HG02759 (cell line): ENCODE data around the gene MBD3L5.
"Not testable (repeated sequence)": the region's sequence is repeated elsewhere in the genome, so short reads cannot be mapped to it uniquely, and the experiment has no call there.

Experiments used
- ATAC-seq: cut with Tn5 transposase; IDR thresholded peaks from one replicate; pipeline ENCODE4 v1.9.1; 2021; ENCODE audit warnings: mild to moderate bottlenecking, moderate library complexity; ENCODE audit not compliant: unreplicated experiment

MBD3L5 gene

DNA sequence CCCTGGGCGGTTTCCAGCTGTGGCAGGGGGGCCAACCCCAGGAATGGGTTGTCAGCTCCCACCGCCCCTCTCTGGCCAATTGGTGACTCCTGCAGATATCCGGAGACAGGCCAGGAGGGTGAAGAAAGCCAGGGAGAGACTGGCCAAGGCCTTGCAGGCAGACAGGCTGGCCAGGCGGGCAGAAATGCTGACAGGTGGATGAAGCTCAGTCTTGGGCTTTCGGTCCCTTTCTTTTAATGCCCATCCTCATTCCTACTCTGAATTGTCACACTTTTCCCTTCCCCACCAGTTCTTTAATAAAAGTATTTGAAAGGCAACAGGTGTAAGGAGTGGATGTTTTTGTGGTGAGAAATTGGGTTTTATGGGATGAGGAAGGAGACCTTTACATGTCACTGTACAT is 21.0 kb downstream of the MBD3L5 start:
- ATAC-seq, result not testable (repeated sequence)

DNA sequence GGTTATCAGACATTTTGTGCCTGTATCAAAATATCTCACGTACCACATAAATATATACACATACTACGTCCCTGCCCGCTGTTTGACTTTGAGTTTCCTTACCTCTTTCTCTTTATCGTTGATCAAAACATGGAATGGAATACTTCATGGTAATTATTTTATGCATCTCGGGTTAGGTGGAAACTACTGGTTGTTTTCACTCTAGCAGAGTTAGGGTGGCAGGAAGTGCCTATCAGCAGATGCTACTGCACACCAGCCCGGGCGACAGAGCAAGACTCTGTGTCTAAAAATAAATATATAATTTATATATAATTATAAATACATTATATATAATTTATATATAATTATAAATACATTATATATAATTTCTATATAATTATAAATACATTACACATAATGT is 22.5 kb downstream of the MBD3L5 start:
- ATAC-seq, result not testable (repeated sequence)

DNA sequence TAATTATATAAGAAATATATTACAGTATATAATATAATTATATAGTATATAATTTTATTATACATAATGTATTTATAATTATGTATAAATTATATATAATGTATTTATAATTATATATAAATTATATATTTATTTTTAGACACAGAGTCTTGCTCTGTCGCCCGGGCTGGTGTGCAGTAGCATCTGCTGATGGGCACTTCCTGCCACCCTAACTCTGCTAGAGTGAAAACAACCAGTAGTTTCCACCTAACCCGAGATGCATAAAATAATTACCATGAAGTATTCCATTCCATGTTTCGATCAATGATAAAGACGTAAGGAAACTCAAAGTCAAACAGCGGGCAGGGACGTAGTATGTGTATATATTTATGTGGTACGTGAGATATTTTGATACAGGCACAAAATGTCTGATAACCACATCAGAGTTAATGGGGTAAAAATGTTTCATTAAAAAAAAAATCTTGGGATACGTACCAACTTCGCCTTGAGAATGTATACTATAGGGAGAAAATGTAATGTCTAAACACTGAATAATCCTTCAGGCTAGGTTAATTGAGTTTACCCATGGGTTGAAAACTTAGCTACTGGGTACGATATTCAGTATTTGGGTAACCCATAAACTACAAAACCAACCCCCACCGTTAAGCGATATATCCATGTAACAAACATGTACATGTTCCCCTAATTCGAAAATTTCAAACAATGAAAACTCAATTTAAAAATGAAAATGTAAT is 24.4 kb downstream of the MBD3L5 start:
- not testable (repeated sequence) for ATAC-seq

DNA sequence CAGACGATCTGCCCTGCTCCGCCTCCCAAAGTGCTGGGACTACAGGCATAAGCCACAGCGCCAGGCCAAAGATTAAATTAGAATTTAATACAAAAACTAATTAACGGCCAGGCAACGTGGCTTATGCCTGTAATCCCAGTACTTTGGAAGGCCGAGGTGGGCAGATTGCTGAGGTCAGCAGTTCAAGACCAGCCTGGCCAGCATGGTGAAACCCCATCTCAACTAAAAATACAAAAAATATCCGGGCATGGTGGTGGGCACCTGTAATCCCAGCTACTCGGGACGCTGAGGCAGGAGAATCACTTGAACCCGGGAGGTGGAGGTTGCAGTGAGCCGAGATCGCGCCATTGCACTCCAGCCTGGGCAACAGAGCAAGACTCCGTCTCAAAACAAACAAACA is 25.3 kb downstream of the MBD3L5 start:
- ATAC-seq, result not testable (repeated sequence)

DNA sequence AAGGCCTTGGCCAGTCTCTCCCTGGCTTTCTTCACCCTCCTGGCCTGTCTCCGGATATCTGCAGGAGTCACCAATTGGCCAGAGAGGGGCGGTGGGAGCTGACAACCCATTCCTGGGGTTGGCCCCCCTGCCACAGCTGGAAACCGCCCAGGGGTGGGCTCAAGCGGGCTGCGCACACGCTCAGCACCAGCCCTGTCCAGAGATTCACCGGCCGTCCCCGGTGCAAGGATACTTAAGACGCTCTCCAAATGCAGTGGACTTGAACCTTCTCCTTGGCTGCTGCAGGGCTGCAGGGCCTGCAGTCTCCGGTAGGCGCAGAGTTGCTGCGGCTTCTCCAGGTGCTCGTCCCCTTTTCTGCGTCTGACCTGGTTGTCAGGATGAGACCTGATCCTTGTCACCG is 26.0 kb downstream of the MBD3L5 start:
- not testable (repeated sequence) for ATAC-seq

DNA sequence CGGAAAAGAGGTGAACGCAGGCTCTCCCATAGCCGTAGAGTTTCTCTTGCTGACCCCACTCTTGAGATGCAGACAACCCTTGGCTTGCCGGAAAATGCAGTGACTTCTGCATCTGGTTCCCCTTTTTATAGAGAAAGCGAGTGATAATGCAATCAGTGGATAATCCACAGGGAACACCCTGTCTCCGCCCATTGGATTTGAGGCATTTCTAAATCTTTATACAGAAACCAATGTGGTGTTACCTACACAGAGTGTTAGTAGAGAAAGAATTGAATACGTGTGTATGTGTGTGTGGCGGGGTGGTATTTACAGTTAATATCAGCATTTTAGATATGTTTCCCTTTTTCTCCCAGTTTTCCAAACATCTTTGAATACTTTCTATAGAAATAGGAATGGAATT is 28.2 kb downstream of the MBD3L5 start, which contains the start of gene MBD3L3:
MBD3L3 (minus strand) TSS at position 101 of the 400 bp plus-strand sequence; CDS start at position 30, 71 bp downstream.
- ATAC-seq, result not testable (repeated sequence)

DNA sequence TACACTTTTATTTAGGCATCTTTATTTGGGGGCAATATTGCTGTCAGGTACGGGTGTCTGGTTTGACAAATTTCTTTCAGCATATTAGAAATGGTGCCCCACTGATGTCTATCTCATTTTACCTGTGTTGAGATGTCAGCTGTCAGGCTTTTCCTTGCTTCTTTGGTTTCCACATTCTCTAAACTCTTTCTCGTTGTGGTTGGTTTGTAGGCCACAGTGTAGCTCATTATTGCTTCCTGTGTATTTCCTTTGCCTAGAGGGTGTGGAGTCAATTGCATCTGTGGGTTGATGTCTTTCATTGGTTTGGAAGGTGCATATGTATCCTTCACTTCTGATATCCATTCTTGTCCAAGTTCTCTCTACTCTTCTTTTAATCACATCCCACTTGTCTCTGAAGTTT is 29.6 kb downstream of the MBD3L5 start:
- ATAC-seq, result not testable (repeated sequence)

DNA sequence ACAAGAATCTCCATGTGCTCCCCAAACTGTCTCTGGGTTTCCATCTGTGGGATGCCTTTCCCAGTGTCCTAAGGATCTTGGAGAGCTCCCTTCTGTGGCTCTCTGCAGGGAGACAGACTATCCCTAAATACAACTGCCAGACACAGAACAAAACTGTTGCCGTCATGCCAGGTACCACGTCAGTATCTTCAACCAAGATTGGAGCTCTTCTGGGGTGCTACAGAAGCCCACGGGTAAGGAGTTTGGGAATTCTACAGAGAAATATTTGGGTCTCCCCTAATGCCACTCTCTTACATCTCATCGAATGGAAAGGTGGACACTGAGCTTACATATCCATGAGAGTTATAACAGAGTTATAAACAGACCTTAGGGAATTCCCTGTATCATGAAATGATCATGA is 33.0 kb downstream of the MBD3L5 start:
- ATAC-seq, result no peak

DNA sequence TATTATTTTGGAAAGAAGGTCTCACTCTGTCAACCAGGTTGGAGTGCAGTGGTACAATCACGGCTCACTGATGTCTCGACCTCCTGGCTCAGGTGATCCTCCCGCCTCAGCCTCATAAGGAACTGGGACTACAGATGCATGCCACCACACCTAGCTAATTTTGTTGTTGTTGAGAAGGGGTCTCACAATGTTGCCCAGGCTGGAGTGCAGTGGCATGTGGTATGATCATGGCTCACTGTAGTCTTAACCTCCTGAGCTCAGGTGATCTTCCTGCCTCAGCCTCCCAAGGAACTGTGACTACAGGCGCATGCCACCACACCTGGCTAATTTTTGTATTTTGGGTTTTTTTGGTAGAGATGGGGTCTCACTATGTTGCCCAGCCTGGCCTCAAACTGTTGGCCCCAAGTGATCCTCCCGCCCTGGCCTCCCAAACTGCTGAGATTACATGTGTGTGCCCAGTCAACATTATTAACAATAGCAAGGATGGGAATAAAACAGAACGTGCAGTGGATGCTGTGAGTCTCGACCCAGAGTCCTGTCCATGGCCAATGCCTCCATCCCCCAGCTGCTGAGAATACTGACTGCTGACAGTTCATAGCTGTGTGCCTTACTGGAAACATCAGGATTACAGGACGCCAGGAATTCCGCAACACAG is 33.5 kb downstream of the MBD3L5 start:
- no peak for ATAC-seq

DNA sequence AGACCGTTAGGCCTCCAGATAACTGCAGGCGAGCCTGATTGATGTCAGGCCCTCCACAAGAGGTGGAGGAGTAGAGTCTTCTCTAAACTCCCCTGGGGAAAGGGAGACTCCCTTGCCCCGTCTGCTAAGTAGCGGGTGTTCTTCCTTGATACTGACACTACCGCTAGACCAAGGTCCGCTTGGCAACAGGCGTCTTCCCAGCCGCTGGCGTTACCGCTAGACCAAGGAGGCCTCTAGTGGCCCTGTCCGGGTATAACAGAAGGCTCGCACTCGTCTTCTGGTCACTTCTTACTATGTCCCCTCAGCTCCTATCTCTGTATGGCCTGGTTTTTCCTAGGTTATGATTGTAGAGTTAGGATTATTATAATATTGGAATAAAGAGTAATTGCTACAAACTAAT is 36.7 kb downstream of the MBD3L5 start:
- not testable (repeated sequence) for ATAC-seq

DNA sequence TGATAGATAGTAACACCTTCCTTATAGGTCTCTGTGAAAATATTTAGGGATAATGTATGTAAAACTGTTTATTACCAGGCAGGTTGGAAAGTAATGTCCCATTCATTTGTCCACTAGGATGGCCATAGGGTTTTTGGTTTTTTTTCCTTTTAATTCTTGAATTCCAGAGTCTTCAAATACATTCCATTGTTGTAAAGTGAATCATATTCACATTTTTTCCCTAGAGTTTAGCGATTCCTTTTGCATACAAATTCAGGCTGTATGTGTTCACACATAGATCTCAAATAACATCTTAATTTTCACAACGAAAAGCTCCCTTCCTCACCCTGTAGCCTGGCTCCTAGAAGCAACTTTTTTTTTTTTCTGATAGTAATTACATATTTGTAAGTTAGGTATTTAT is 37.3 kb downstream of the MBD3L5 start:
- no peak for ATAC-seq

DNA sequence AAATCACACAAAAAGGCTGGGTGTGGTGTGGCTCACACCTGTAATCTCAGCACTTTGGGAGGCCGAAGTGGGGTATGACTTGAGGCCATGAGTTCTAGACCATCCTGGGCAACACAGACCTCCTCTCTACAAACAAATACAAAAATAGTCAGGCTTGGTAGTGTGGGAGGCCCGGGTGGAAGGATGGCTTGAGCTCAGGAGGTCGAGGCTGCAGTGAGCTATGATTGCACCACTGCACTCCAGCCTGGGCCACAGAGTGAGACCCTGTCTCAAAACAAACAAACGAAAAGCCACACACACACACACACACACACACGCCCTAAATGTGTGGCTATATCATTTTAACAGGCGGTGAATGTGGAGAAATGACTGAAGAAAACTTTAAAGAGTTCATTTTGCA is 38.2 kb downstream of the MBD3L5 start:
- ATAC-seq, result no peak

DNA sequence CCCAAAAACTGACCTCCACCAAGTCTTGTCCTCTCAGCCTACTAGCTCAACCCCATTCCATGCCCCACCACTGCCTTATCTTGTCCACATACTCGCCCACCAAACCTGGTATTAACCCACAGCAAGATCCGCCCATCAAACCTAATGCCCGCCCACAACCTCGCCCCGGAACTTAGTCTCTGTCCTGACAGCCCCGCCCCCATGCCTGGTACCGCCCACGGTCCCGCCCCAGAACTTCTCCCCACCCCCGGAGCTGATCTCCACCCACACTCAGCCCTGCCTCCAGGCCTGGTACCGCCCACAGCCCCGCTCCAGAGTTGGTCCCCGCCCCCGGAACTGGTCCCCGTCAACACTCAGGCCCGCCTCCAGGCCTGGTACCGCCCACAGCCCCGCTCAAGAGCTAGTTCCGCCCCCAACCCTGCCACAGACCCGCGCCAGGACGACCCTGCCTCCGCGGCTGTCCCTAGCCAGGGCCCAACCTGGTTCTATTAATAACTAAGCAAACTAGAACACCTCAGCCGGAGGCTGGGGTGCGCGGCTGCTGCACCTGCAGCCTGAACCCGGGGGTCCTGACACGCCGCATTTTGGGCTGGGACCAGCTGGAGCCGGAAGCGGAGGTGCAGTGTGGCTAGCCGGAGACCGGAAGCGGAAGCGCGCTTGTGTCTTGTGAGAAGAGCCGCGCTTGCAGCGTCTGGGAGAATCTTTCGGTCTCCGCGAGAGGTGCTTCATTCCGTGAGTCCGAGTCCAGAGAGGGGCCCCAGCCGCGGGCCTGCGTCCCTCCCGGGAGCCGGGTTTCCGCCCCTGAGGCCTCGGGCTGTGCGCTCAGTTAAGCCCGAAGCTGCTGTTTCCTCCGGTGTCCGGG is 38.9 kb downstream of the MBD3L5 start, which contains the start of gene ZNF557:
ZNF557 (plus strand) TSS at position 662 of the 862 bp plus-strand sequence. CDS start 5,372 bp downstream, outside the sequence.
- peak; percentile 92 for ATAC-seq

DNA sequence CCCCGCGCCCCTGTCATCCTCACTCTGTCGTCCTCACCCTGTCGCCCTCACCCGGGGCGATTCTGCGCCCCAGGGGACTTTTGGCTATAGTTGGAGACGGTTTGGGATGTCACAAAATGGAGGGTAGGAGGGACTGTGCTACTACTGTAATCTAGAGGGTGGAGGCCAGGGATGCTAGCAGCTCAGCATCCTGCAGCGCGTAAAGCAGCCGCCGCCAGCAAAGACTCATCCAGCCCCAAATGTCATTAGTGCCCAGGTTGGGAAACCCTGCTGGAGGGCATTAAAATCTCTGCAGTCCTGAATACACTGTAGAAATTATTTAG is 39.5 kb downstream of the MBD3L5 start:
- ATAC-seq, result no peak

DNA sequence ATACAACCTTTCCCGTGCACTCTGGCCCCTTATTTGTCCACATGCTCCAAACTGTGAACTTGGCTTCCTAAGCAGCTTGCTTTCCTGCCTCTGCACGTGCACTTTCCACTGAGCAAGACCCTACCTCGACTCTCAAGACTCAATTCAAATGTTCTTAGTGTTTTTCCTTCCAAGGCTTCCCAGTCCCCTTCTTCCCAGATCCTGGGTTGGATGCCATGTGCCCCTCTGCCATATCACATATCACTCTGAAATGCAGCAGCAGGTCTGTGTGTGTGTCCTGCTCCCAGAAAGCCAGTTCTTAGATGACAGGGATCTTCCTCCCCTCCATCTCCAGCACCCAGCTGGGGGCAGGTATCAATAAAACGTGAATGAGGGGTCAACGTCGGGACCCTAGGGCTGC is 42.2 kb downstream of the MBD3L5 start:
- ATAC-seq, result no peak

DNA sequence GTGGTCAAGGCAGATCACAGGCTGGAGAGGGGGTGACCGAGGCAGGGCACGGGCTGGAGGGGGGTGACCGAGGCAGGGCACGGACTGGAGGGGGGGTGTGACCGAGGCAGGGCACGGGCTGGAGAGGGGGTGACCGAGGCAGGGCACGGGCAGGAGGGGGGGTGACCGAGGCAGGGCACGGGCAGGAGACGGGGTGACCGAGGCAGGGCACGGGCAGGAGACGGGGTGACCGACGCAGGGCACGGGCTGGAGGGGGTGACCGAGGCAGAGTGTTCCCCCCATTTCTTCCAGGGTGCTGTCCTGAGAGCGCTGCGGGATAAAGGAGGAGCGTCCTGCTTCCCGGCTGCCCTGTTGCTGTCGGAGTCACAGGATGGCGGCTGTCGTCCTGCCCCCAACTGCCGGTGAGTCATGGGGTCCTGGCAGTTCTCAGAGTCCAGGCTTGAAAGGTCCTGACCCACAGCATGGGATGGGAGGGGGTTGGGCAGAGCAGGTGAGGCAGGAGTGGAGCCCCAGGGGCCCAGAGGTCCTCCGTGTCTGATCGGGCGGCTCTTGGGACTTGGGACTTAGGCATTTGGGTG is 44.4 kb downstream of the MBD3L5 start:
- ATAC-seq, result no peak

DNA sequence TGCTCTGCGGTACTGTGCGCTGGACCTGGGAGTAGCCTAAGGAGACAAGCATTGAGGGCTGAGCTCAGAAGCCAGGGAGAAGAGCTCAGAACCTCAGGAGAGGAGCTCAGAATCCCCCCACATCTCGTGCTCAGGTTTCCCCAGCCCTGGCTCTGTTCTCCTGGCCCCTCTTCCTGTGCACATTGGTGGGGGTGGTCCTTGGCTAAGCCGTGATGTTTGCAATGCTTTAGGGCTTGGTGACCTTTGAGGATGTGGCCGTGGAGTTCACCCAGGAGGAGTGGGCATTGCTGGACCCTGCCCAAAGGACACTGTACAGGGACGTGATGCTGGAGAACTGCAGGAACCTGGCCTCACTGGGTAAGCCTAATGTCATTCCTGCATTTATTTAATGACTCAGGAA is 45.8 kb downstream of the MBD3L5 start:
- no peak for ATAC-seq

DNA sequence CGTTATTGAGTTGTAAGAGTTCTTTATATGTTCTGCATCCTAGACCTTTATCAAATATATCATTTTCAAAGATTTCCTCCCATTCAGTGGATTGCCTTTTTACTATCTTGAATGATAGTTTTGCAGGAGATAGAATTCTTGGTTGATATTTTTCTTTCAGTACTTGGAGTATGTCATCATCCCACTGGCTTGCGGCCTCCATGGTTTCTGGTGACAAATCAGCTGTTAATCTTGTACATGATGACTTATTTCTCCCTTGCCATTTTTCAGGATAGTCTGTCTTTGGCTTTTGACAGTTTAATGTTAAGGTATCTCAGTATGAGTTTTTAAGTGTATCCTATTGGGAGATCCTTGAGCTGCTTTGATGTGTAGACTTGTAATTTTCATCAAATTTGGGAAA is 47.6 kb downstream of the MBD3L5 start:
- no peak for ATAC-seq
